ENCODE results near the gene TMEM50B. TPM values are rescaled to one million over a fixed set of nuclear protein-coding genes. Genes with fewer than 3 reads are reported as not detected.

The TMEM50B gene
- total and polyA plus RNA-seq, 2 of the 8 experiments (the other 6 are each of a cell fraction or from before 2014, with no cell fraction given), result 16.8 to 20.5 TPM

DNA sequence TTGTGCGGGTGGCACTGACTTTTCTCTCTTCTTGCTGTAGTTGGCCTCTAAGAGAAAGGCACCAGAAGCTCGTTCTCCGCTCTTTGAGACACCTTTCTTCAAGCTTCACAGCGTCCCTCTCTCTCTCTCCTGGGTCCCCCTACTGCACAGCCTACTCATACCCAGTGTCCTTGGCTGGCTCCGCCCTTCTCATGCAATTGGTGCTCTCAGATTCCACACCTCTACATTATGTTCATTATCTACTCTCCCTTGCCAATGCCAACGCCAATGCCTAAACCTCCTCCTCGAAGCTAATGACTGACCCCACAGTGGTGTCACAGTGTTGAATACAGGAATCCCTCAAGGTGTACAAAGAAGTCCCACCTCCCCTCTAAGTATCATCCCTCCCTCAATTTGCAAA lies 16.6 kb upstream of the TMEM50B start:
- Histone ChIP-seq H3K18ac (ENCODE audit: extremely low read depth, low read length) (no peak overlapping the region), H2BK5ac (ENCODE audit: low read depth, low read length) (no peak overlapping the region), H3K9me3 (ENCODE audit: insufficient read depth in 2 of 2, low read depth in 1 of 2, low read length in 1 of 2) (no peaks in the 10 kb centered on the region), H3K56ac (replicated peaks; ENCODE audit: insufficient read length, low read depth, low read length) (no peak overlapping the region), H4K20me1 (replicated peaks in 1 of 2; ENCODE audit: control insufficient read depth in 1 of 2, insufficient read depth in 2 of 2, low read length in 2 of 2) (no peaks in the 10 kb centered on the region), H2AFZ (ENCODE audit: low read length) (peak overlapping the region; percentile 24; the same call in 1 of the 2 replicates), H4K91ac (replicated peaks; ENCODE audit: insufficient read length, low read length) (no peak overlapping the region), H3K27ac (ENCODE audit: low read depth, low read length) (no peak overlapping the region), H4K8ac (ENCODE audit: extremely low read depth, insufficient read depth, low read length) (no peak overlapping the region), H3K27me3 (replicated peaks in 1 of 4; ENCODE audit: control insufficient read depth in 3 of 4, extremely low read depth in 1 of 4, insufficient read depth in 3 of 4, low read length in 3 of 4) (no peaks in the 10 kb centered on the region), H3K14ac (ENCODE audit: insufficient read length) (no peak overlapping the region), H3K4me1 (replicated peaks in 1 of 4; ENCODE audit: control insufficient read depth in 3 of 4, insufficient read depth in 4 of 4, low read length in 3 of 4) (peaks cover 0 to 8% (median 0%) of the 10 kb centered on the region in 4 experiments; a peak in 1 of 7 replicates), H2BK15ac (ENCODE audit: low read length) (no peak overlapping the region), H3K4me3 (ENCODE audit: extremely low read depth in 1 of 4, insufficient read depth in 2 of 4, low read depth in 3 of 4, low read length in 4 of 4) (no peak overlapping the region; a peak in 1 of 8 replicates), H4K5ac (ENCODE audit: insufficient read length, low read depth, low read length) (no peak overlapping the region), H3K79me2 (ENCODE audit: control insufficient read depth in 1 of 2, insufficient read depth in 2 of 2, low read length in 2 of 2) (no peaks in the 10 kb centered on the region), H3K23ac (ENCODE audit: insufficient read length) (no peak overlapping the region), H3K9ac (replicated peaks in 1 of 4; ENCODE audit: extremely low read depth in 1 of 4, low read depth in 3 of 4, low read length in 3 of 4) (no peak overlapping the region; a peak in 1 of 7 replicates), H2BK120ac (replicated peaks; ENCODE audit: low read depth, low read length) (no peak overlapping the region), H2BK12ac (ENCODE audit: low read depth, low read length) (peak overlapping the region; percentile 54; the same call in 1 of the 2 replicates), H3K4ac (replicated peaks; ENCODE audit: insufficient read length, low read depth, low read length) (no peak overlapping the region), H3K36me3 (ENCODE audit: control insufficient read depth in 2 of 4, insufficient read depth in 4 of 4, low read length in 3 of 4) (no peaks in the 10 kb centered on the region), H3K4me2 (ENCODE audit: insufficient read depth in 1 of 2, low read depth in 2 of 2, low read length in 2 of 2) (peak overlapping the region; percentile 13 to 43; a peak in 3 of 4 replicates), H3K79me1 (ENCODE audit: low read depth, low read length) (no peaks in the 10 kb centered on the region), H3K23me2 (ENCODE audit: low read depth, low read length) (peaks cover 2% of the 10 kb centered on the region; the same call in 1 of the 2 replicates), H2AK5ac (ENCODE audit: low read depth, low read length) (no peak overlapping the region), H2BK20ac (ENCODE audit: low read length) (no peak overlapping the region)
- WGBS, 2 experiments (ENCODE audit: extremely low coverage in 1 of 2, insufficient coverage in 1 of 2, insufficient read length in 1 of 2, insufficient replicate concordance in 2 of 2, low coverage in 1 of 2, low lambda C conversion rate in 2 of 2, missing lambda C conversion rate in 1 of 2), result 81% methylated on average over 7 of the region's 7 CpGs; no CpG with 5 or more reads in 1 of the 2 experiments
- DNase-seq (ENCODE audit: low read depth in 1 of 2, low spot score in 2 of 2), result peak in 1 of 2 experiments; percentile 53
- TF ChIP-seq, protein P1, sequence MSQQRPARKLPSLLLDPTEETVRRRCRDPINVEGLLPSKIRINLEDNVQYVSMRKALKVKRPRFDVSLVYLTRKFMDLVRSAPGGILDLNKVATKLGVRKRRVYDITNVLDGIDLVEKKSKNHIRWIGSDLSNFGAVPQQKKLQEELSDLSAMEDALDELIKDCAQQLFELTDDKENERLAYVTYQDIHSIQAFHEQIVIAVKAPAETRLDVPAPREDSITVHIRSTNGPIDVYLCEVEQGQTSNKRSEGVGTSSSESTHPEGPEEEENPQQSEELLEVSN (IDR thresholded peaks at IDR 0.05), result peak; percentile 5; the same call in 1 of the 2 replicates
- no peak for TF ChIP-seq RBBP5 (IDR thresholded peaks at IDR 0.05; ENCODE audit: borderline replicate concordance, low read depth, low read length)
- POLR2A ChIA-PET (ENCODE audit: partially characterized antibody), result interaction anchor here (0.9 to 1.9 kb wide), 4 partner anchors 11 to 48 kb away, joined by 3 to 8 read pairs (median 4); partner anchors contain the start of gene TMEM50B
- CTCF ChIA-PET (ENCODE audit: partially characterized antibody), result no interaction called here
- no peak for FAIRE-seq
